ENCODE results near the gene MANEA. TPM values are rescaled to one million over a fixed set of nuclear protein-coding genes. Genes with fewer than 3 reads are reported as not detected.

Gene MANEA
- total RNA-seq, 1 experiment from 2014 or later, result 8.3 TPM

DNA sequence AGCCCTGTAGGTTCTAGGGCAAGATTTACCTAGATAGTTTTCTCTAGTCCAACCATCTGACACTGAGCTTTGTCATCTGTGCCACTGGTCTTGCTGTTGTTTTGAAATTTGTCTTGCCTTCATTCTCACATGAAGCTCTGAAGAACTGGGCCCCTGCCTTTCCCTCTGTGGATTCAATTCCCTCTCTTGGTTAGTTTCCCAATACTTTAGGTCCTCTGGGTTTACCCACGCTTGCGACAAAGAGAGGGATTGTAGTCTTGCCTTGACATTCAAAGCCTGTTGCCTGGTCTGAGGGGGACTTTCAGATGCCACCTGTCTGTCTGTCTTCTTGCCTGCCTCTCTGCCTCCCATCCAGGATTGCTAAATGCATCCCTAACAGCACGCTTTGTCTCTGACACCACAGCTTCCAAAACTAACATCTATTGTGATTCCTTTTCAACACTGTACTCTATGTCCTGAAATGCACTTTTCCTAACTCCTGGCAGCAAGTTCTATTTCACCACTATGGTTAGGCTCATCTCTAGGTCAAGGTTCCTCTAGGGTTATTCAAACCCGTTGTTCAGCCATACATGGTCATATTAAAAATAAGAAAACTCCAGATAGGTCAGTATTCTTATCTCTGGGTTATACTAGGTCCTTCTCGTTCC lies 25.5 kb upstream of the MANEA start:
- no peak overlapping the region for H2AFZ ChIP-seq (ENCODE audit: low read length)
- H3K23me2 ChIP-seq (ENCODE audit: insufficient read length, low read depth, low read length, poor library complexity, severe bottlenecking), result peaks cover 2% of the 10 kb centered on the region
- WGBS (ENCODE audit: extremely low coverage, insufficient read length, low lambda C conversion rate), result no CpG with 5 or more reads among the region's 5 CpGs
- no peak overlapping the region for H3K4me2 ChIP-seq (ENCODE audit: insufficient read depth, insufficient read length, low read length)
- Mint-ChIP-seq H3K27ac (no peak overlapping the region), H3K9me3 (no peaks in the 10 kb centered on the region), H3K4me1 (peaks cover 9% of the 10 kb centered on the region in 2 experiments), H3K27me3 (ENCODE audit: low read depth) (no peaks in the 10 kb centered on the region), H3K4me3 (no peak overlapping the region), H3K36me3 (ENCODE audit: insufficient read depth in 1 of 3, low read depth in 3 of 3) (no peaks in the 10 kb centered on the region)
- no peak overlapping the region for H2AK5ac ChIP-seq (ENCODE audit: insufficient read length, low read length)
- no peak overlapping the region for H3K23ac ChIP-seq (ENCODE audit: insufficient read length, low read depth, low read length)
- H3K9me3 ChIP-seq (ENCODE audit: control insufficient read depth, low read depth, low read length), result no peaks in the 10 kb centered on the region
- H3K4ac ChIP-seq (ENCODE audit: low read depth, low read length), result no peak overlapping the region
- no peaks in the 10 kb centered on the region for H3K79me2 ChIP-seq (ENCODE audit: insufficient read depth, low read length)
- no peak overlapping the region for H2BK20ac ChIP-seq (ENCODE audit: low read depth, low read length, poor library complexity, severe bottlenecking)
- H3K56ac ChIP-seq (ENCODE audit: insufficient read length, low read depth, low read length), result no peak overlapping the region
- H4K8ac ChIP-seq (replicated peaks; ENCODE audit: insufficient read length, low read depth, low read length), result no peak overlapping the region
- no peaks in the 10 kb centered on the region for H4K20me1 ChIP-seq (ENCODE audit: control insufficient read depth, insufficient read depth, insufficient read length)
- no peak for DNase-seq
- H2BK12ac ChIP-seq (ENCODE audit: insufficient read length, low read depth, low read length), result no peak overlapping the region
- no peaks in the 10 kb centered on the region for H3K79me1 ChIP-seq (ENCODE audit: insufficient read depth, low read depth, low read length, poor library complexity, severe bottlenecking)
- H4K5ac ChIP-seq (ENCODE audit: insufficient read length, low read depth, low read length), result no peak overlapping the region
- no peak overlapping the region for H3K14ac ChIP-seq (ENCODE audit: insufficient read depth, low read length)
- no peak overlapping the region for H2BK15ac ChIP-seq (ENCODE audit: low read depth, low read length)
- H3K9ac ChIP-seq (ENCODE audit: extremely low read depth, insufficient read length, low read length), result no peak overlapping the region
- H3K27me3 ChIP-seq (ENCODE audit: insufficient read depth, low read length), result no peaks in the 10 kb centered on the region
- TF ChIP-seq, protein P1, sequence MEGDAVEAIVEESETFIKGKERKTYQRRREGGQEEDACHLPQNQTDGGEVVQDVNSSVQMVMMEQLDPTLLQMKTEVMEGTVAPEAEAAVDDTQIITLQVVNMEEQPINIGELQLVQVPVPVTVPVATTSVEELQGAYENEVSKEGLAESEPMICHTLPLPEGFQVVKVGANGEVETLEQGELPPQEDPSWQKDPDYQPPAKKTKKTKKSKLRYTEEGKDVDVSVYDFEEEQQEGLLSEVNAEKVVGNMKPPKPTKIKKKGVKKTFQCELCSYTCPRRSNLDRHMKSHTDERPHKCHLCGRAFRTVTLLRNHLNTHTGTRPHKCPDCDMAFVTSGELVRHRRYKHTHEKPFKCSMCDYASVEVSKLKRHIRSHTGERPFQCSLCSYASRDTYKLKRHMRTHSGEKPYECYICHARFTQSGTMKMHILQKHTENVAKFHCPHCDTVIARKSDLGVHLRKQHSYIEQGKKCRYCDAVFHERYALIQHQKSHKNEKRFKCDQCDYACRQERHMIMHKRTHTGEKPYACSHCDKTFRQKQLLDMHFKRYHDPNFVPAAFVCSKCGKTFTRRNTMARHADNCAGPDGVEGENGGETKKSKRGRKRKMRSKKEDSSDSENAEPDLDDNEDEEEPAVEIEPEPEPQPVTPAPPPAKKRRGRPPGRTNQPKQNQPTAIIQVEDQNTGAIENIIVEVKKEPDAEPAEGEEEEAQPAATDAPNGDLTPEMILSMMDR (conservative IDR thresholded peaks at IDR 0.05), result no peak
- H3K4me1 ChIP-seq (ENCODE audit: insufficient read depth, low read length), result no peaks in the 10 kb centered on the region; the same call in 1 of the 2 replicates
- no peak overlapping the region for H4K91ac ChIP-seq (ENCODE audit: insufficient read length, low read depth, low read length)
- H3T11ph ChIP-seq (ENCODE audit: low read length), result no peak overlapping the region
- no peak overlapping the region for H2BK5ac ChIP-seq (ENCODE audit: insufficient read length, low read length)
- no peak overlapping the region for H3K18ac ChIP-seq (ENCODE audit: insufficient read length, low read depth, low read length)
- H3K27ac ChIP-seq (ENCODE audit: insufficient read length, low read depth, low read length), result no peak overlapping the region
- H2BK120ac ChIP-seq (ENCODE audit: low read depth, low read length, poor library complexity, severe bottlenecking), result no peak overlapping the region
